DMS 273 (cell line): ENCODE measurements around the gene GBF1.
A peak's percentile ranks its signal among the peaks of the same experiment; 100 is the strongest.
"Not testable (repeated sequence)": the region's sequence is repeated elsewhere in the genome, so short reads cannot be mapped to it uniquely, and the experiment has no call there.

Experiments
- DNase-seq: peaks from one replicate; lab custom pipeline; 2025; ENCODE audit not compliant: unreplicated experiment; lab: John Stamatoyannopoulos, UW

Gene GBF1

DNA sequence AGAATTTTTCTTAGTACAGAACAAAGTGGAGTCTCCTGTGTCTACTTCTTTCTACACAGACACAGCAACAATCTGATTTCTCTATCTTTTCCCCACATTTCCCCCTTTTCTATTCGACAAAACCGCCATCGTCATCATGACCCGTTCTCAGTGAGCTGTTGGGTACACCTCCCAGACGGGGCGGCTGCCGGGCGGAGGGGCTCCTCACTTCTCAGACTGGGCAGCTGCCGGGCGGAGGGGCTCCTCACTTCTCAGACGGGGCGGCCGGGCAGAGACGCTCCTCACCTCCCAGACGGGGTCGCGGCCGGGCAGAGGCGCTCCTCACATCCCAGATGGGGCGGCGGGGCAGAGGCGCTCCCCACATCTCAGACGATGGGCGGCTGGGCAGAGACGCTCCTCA, 56.0 kb downstream of the GBF1 start:
- DNase-seq, result not testable (repeated sequence)

DNA sequence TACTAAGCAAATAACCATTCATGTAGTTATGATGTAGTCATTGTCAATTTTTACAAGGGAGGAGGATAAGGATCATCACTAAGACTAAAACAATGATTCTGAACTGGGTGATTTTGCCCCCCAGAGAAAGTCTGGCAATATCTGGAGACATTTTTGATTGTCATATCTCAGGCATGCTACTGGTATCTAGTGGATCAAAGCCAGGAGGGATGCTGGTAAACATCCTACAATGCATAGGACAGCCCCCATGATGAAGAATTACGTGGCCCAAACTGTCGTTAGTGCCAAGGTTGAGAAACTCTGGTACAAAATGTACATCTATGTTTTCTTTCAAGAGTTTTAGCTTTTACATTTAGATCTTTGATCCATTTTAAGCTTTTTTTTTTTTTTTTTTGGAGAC, 57.3 kb downstream of the GBF1 start:
- DNase-seq, result no peak

DNA sequence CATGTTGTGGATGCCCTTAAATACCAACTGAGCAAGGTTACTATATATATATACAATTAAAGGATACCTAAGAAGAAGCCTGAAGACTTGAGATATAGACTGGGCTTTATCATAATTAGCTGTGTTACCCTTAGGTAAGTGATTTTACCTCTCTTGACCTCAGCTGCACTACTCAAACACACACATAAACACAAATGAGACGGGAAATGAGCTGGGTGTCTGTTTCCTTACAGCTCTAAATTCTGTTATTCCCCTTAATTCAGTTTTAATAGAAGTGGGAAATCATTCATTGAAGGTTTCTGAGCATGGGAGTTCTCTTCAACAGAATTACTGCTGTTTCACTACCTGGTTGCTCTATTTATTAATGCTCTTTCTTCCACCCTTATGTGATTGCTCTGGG, 60.7 kb downstream of the GBF1 start:
- no peak for DNase-seq

DNA sequence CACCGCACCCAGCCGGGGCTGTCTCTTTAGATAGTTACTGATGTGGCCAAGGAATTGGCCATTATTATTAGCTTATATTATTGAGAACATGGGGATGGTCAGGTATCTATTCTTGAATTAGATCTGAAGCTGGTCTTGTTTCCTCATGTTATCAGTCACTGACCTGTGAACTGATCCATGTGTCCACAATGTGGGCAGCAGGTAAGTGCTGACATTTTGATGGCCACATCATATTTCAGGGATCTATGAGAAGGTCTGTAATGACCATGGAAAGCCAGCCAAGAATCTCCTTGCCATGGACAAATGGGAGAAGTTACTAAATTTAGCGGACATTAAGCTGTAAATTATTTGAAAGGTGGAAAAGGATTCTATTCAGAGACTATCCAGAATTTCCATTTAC, 61.4 kb downstream of the GBF1 start:
- DNase-seq, result no peak

DNA sequence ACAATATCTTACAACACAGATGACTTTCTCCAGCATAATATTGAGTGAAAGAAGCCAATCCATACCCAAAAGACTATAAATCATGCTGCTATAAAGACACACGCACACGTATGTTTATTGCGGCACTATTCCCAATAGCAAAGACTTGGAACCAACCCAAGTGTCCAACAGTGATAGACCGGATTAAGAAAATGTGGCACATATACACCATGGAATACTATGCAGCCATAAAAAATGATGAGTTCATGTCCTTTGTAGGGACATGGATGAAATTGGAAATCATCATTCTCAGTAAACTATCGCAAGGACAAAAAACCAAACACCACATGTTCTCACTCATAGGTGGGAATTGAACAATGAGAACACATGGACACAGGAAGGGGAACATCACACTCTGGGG, 63.0 kb downstream of the GBF1 start:
- not testable (repeated sequence) for DNase-seq

DNA sequence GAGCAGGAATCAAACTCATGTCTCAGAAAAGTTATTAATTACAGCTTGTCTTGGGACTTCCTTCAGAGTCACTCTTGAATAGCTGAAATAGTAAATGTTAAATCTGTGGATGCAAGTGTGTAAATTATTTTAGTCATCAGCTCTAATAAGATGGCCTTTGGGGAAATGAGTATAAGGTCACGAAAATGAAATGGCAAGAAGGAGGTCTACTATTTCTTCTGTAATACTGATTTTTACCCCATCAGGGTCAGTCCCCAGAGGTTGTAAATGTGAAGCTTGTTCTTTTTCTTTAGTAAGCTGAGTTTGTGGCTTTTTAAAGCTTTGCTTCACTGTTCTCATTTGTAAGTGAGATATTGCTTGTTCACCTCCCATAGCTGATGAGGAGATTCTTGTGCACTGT, 63.9 kb downstream of the GBF1 start:
- no peak for DNase-seq

DNA sequence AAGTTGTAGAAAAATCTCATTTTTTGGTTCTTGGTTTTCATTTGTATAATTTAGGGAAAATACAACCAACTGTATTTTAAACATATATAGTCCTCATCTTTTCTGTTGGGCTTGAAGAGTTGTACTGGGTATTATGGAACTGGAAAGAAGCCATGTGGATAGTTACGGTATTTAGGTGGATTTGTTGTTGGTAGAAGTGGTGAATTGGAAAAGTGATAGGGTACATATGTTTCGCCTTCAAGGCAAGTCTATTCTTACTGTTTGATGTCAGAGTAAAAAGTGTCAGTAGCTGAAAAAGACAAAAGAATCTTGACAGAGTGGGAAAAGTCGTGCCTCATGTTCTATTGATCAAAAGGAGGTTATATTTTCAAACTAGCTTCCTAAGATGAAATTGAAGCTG, 64.6 kb downstream of the GBF1 start:
- no peak for DNase-seq

DNA sequence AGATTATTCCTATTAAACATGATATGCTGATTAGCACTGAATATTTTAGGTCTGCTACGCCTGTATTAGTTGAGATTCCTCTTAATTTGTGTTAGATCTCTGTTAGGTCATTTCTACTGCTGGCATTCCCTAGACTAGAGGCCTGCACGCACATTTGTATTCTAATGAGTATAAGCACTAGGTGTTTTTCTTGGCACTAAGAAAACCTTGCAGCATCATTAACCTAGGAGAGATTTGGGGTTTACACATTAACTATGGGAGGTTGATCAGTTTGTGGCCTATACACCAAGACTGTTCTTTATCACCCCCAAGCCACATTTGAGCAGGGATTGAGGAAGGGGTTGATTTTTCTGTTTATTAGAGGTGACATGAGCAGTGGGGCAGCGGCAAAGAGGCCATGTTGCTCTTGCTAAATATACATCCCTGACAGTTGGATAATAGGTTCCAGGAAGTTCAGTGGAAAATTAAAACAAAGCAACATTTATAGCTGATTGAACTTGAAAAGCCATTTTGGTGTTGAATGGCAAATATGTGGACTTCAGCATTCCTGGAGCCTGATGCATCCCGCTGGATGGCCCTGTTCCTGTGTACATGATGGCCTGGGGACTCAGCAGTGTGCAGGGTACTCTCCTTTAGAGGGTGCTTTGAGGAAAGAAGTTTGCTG, 65.2 kb downstream of the GBF1 start:
- no peak for DNase-seq

DNA sequence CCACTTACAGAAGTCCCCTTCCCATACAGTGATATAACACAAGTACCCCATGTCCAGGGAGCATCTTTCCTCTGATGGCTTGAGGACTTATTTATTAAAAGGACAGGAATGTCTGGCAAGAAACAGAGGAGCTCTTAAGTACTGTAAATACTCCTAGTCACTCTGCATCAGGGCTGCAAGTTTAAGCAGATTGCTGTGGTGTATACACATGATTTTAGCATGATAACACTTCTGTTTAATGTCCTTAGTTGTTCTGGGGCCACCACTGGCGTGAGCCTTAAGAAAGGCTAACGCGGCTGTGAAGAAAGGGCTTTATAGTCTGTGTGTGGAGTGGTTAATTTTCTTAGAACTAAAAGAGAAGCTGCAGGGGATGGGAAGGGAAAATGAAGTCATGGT, 65.7 kb downstream of the GBF1 start:
- no peak for DNase-seq

DNA sequence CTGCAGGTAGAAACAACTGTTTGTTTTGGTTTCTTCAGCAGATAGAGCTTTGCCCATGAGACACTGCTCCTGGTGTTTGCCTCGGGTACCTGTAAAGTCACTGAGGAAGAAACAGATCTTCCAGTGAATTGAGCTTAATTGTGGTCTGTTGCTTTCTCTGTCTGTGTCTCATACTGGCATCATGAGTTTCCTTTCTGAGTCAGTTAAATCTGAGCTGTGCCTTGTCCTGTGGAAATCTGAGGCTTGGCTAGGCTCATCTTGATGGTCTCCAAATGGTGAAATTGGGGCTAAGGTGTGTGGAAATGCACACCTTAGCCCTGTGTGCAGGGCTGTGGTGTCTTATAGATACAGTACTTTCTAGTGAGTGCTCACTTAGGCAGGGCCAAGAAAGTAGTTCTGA, 67.4 kb downstream of the GBF1 start:
- DNase-seq, result no peak

DNA sequence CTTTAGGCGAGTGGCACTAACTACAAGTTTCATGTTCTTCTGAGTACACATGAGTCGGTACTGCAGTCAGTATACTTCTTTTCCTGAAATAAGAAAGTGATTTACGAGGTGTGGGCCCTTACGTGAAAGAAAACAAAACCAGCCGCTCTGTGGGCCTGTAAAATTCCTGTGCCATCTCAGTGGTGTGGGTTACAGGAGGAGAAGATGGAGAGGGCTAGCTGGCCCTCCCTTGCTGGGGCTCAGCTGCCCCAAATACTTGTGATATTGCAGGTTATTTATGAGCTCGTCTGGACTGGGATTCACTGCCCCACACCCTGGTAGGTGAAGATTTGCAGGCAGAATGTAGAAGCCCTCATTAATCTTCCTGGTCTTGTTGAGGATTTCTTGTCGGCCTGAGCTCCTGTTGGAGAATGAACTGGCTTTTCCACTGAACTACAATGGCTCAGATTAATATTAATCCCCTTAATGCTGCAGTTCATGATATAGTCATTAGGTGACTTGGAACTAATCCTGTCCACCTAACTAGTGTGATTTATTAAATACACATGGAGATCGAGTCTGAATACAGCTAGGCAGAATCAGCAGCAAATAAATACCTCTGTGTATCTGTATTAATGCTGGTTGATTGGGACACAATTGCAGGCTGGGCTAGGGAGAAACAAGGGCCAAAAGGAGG, 68.0 kb downstream of the GBF1 start:
- DNase-seq, result no peak

DNA sequence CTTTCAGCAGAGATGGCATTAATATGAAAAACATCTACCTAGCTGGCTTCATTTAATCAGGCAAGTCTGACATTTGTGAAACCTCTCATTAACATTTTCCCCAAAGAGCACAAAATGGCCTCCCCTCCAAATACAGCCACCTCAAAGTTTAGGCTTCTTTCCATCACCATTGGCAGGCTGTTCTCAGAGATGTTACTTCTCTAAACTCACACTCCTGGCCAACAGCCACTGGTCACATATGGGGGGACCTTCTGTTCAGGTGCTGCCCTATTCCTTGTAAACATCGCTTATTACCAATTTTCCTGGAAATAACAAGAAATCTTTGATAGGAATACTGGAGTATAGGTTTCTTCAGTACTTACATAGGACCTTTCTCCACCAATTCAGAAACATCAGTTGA, 69.5 kb downstream of the GBF1 start:
- peak; percentile 10 for DNase-seq

DNA sequence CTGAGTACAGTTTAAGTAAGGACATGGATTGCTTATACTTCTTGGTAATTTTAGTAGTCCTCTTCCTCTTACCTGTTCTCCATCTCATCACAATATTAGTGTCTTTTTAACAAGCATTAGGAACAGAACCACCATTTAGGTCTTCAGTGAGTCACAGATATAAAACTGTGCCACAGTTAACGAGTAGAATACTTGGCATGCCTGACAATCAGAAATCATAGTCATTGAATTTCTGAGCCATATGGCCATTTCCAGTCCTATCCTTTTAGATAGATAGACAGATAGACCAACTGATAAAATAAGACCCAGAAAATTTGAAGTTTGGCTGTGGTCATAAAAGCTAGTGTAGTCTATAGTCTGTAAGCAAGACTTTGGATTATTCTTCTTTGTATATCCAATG, 71.1 kb downstream of the GBF1 start:
- DNase-seq, result peak; percentile 11

DNA sequence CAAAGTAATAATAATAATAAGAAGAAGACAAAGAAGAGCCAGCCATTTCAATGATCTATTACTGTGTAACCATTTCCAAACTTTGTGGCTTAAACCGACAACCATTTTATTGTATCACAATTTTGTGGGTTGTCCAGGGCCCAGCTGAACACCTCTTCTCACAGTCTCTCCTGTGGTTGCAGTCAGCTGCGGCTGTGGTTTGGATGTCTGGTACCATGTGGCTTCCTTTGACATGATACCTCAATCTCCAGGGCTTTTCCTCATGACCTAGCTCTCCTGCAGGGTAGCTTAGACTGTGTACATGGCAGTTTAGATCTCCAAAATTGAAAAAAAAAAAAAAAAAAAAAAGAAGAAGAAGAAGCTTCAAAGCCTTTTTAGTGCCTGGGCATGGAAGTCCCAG, 77.6 kb downstream of the GBF1 start:
- DNase-seq, result no peak

DNA sequence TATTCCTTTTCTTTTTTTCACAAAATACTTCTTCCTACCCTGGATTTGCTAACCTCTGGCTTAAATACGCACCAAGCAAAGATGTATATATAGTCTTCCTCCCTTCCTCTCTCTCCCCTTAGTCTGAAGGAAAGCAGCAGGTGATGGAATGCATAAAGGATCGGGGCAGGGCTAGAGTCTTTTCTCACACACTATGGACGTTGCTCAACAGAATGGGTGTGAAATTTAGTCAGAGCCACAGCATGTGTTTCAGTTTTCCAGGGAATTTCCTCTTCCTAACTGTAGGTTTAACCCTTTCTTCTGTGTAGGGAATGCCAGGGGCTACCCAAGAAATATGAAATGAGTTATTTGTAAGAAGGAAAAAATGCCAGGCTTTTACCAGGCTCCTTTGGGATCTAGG, 78.7 kb downstream of the GBF1 start:
- no peak for DNase-seq

DNA sequence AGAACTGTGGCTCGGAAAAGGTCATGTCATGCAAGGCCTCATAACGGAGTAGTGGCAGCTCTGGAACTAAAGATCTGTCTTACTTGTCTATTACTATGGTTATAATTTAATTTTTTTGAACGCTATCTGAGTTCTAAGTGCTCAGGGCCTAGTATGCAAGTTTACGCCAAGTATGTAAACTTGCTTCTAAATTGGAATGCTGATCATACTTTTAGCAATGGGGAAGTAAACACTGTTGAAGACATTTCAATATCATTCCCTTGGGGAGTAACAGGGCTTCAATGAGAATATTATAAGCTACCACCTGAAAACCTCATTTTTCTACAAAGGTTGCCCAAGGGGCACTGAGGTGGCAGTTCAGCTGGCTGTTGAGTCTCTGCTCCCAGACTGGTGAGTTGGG, 80.7 kb downstream of the GBF1 start:
- DNase-seq, result no peak

DNA sequence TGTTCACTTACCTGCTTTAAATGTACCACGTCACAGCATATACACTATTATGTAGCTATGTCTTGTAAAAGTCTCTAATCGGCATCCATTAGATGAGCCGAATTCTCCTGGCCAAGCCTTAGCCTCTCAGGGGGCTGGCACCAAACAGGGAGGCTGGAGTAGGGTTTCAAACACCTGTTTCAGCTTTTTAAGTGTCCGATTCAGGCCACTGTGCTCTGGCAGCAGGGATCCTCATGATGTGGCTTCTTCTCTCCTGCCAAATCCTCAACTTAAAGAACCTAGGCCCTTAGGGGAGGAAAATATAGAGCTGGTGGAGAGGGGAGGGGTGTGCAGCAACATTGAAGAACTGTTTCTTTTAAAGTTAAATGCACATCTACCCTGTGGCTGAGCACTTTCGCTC, 81.7 kb downstream of the GBF1 start:
- DNase-seq, result peak; percentile 54

DNA sequence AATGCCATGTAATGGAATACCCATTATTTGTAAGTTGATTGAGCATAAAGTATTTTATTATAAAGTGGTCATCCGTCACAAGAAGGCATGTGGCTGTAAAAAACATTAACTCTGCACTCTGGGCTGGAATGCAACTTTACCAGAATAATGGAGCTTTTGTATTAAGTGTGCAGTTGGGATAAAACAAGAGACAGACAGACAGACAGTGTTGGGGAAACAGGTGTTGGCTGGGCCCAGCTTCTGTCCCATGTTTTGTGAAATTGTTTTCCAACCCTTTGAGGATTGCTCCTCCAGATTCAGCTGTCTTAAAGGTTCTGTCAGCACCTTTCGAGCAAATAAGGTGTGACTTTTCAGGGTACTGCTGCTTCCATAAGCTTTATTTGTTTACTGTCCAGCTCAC, 82.3 kb downstream of the GBF1 start:
- no peak for DNase-seq

DNA sequence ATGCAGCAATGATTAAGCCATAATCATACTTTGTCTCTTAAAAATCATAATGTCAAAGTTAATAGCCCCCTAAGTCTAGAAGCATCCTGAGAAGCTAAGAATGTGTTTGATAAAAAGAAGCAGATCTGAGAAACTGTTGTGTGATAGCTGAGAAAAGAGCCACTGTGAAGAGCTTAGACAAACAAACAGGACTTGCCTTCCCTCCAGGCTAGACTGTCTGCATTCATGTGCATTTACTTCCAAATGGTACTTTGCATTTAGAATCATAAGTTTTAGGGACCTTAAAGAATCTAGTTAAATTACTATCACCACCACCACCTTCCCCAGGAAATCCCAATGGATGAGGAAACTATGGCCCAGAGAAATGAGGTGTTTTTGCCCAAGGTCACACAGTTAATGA, 87.4 kb downstream of the GBF1 start:
- DNase-seq, result no peak

DNA sequence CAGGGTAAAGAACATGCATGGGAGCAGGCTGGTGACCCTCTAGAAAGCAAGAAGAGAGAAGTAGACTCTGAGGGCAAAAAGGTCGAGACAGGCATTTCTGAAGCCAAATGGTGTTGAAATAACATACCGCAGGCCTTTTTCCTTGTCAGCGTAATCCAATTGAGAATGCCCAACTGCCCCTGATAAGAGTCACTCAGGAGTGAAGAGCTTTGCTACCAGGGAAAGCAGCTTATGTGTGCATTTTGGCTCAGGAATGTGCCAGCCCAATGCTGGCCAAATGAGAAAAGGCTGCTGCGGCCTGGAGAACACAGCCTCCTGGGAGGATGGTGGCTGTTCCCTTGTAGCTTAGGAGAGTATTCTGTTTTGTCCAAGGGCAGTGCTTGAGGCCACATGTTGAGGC, 88.8 kb downstream of the GBF1 start:
- DNase-seq, result no peak

DNA sequence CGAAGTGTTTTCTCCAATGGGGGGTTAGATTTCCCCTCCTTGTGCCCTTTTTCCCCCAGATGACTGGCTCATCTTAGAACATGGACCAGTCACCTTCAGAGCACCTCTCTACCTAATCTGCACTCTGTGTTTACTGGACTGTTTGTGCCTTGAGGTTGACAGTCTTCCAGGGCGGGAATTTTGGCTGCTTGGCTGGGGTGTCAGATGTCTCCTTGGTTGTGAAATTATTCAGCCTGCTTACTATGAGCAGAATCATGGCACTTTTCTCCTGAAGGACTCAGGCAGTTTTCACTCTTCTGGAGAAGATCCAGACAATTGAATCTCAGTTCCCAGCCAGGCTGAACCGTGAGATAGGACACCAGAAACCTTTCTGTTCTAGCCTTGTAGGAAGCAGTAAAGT, 89.9 kb downstream of the GBF1 start:
- DNase-seq, result no peak

DNA sequence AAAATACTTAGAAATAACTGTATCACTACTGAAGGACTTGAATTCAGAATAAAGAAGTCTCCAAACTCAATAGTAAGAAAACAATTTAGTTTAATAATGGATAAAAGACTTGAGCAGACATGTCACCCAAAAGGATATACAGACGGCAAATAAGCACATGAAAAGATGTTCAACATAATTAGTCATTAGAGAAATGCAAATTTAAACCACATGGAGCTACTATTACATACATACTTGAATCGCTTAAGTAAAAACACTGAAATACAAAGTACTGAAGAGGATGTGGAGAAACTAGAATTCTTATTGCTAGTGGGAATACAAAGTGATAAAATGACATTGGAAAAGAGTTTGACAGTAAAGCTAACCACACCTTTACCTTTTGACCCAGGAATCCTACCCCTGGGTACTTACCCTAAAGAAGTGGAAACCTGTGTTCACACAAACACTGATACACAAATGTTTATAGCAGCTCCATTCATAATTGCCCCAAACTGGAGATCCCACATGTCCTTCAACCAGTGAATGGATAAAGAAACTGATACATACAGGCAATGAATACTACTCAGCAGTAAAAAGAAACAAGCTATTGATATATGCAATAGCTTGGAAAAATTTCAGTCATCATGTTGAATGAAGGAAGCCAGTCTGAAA, 95.8 kb downstream of the GBF1 start:
- no peak for DNase-seq

DNA sequence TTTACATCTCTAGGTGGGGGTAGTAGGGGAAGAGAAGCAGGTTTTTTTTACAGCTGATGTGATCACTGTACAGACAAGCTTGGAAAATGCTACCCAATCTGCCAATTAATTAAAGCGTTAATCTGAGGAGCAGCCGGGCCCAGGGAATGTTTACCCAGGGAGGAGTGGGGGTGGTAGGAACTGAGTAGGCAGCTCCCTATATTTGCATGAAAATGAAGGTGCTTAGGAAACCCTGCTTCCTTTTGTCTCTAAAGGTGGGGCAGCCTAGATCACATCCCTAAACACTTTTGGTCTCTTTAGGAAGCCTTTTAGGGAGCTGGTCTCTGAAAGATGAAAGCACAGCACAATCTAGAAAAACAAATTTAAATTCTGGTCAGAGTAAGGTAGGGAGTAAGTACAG, 97.1 kb downstream of the GBF1 start:
- peak; percentile 45 for DNase-seq
